Measurements from ENCODE around the gene MRPS22.

MRPS22 gene

GRCh38 chr3:139307072-139307491 is 36.7 kb upstream of the MRPS22 start:
- H3K27me3 Mint-ChIP-seq, result no peaks in the 10 kb centered on the region
- no peak overlapping the region for H3K4me3 Mint-ChIP-seq
- intact Hi-C loops (cut with micrococcal nuclease), result no loop called here
- no peaks in the 10 kb centered on the region for H3K36me3 Mint-ChIP-seq (ENCODE audit: low read depth)
- no peak overlapping the region for H3K27ac Mint-ChIP-seq
- H3K9me3 Mint-ChIP-seq, result no peaks in the 10 kb centered on the region
- H3K4me1 Mint-ChIP-seq (ENCODE audit: low read depth), result peaks cover 7% of the 10 kb centered on the region

DNA sequence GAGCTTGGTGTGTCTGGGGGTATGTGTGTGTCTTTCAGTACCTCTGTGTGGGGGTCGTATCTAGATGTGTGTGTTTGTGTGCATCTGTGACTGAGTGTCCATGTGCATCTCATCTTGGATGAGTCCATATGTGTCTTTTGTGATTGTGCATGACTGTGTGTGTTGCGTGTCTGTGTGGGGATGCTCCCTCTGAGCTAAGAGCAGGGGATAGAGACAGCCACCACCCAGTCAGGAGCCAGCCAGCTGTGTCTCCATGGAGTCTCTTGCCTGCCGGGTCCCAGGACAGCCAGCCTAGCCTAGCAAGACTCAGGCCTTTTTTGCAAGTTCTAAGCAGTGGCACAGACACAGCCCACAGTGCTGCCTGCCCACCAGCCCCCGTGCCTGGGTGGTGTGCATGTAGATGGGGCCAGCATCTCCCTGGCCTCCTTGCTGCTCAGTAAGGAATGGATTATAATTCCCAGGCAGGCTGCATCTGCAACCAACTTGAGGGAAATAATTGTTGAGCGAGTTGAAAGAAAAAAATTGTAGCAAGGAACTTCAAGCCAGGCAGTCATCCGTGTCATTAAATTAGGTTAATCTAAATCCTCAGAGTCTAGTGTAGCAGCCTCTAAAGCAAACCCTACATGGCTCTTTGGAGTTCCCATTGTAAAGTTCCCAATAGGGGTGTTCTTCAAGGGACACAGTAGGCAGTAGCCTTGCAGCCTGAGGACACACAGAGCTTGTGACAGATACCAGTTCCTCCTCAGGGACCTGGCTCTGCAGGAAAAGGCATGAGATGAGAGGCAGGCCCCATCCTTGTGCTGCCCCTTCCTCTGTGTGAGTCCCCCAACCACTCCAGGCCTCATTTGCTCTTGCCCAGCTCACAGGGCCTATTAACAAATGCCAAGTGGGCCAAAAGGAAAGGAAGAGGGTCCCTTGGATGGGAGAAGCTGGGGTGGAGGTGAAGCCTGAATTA is 35.9 kb upstream of the MRPS22 start:
- intact Hi-C loops (cut with micrococcal nuclease), result no loop called here
- no peaks in the 10 kb centered on the region for H3K27me3 Mint-ChIP-seq
- peaks cover 7% of the 10 kb centered on the region for H3K4me1 Mint-ChIP-seq (ENCODE audit: low read depth)
- H3K27ac Mint-ChIP-seq, result no peak overlapping the region
- H3K9me3 Mint-ChIP-seq, result no peaks in the 10 kb centered on the region
- no peaks in the 10 kb centered on the region for H3K36me3 Mint-ChIP-seq (ENCODE audit: low read depth)
- H3K4me3 Mint-ChIP-seq, result no peak overlapping the region

DNA sequence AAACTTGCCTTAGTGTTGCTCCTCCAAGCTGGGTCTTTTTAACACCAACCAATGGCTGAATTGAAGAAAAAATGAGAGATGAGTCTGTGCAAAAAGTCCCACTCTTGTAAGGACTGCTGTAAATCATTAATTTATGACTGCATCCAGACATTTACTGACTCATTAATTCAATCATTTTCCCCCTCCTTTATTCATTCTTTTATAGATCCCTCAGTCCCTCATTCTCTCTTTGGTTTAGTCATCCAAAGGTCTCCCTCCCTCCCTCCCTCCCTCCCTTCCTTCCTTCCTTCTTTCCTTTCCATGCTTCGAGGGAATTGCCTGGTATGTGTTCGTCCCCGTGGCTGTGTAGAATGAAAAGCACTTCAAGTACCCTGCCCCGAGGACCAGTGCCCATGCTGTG is 35.3 kb upstream of the MRPS22 start:
- Mint-ChIP-seq H3K9me3 (no peaks in the 10 kb centered on the region), H3K4me3 (no peak overlapping the region), H3K27me3 (no peaks in the 10 kb centered on the region), H3K4me1 (ENCODE audit: low read depth) (peaks cover 7% of the 10 kb centered on the region), H3K36me3 (ENCODE audit: low read depth) (no peaks in the 10 kb centered on the region), H3K27ac (no peak overlapping the region)
- intact Hi-C loops (cut with micrococcal nuclease), result no loop called here

DNA sequence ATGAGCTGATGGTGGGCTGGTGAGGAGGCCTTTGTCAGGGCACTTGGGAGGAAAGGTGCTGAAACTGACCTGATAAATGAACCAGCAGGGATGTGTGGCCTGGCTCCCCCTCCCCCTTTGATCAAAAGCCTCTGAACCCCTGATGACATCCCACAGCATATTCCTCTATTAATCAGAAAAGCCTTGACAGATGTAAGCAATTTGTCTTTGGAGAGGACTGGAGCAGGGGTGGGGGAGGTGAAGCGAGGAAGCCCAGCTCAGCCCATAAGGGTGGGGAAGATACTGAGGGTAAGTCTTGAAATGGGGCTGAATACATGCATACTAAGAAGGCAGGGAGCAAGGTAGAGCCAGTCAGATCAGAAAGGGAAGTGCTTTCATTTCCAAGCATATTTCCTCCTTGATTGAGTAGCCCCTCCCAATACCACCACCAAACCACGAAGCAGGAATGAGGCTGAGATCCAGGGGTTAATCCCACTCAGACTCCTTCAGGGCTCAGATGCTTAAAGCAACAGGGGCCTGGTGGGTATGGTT is 34.7 kb upstream of the MRPS22 start:
- Mint-ChIP-seq H3K4me1 (ENCODE audit: low read depth) (peaks cover 7% of the 10 kb centered on the region), H3K27ac (no peak overlapping the region), H3K27me3 (peaks cover 3% of the 10 kb centered on the region), H3K4me3 (no peak overlapping the region), H3K9me3 (no peaks in the 10 kb centered on the region), H3K36me3 (ENCODE audit: low read depth) (no peaks in the 10 kb centered on the region)
- intact Hi-C loops (cut with micrococcal nuclease), result no loop called here

GRCh38 chr3:139309880-139310279 is 33.9 kb upstream of the MRPS22 start:
- Mint-ChIP-seq H3K36me3 (ENCODE audit: low read depth) (no peaks in the 10 kb centered on the region), H3K4me3 (no peak overlapping the region), H3K9me3 (no peaks in the 10 kb centered on the region), H3K27ac (no peak overlapping the region), H3K27me3 (peaks cover 3% of the 10 kb centered on the region), H3K4me1 (ENCODE audit: low read depth) (peaks cover 7% of the 10 kb centered on the region)
- intact Hi-C loops (cut with micrococcal nuclease), result no loop called here

GRCh38 chr3:139310474-139310933 is 33.3 kb upstream of the MRPS22 start:
- intact Hi-C loops (cut with micrococcal nuclease), result no loop called here
- H3K27me3 Mint-ChIP-seq, result peaks cover 3% of the 10 kb centered on the region
- no peaks in the 10 kb centered on the region for H3K36me3 Mint-ChIP-seq (ENCODE audit: low read depth)
- H3K9me3 Mint-ChIP-seq, result no peaks in the 10 kb centered on the region
- no peak overlapping the region for H3K4me3 Mint-ChIP-seq
- no peak overlapping the region for H3K27ac Mint-ChIP-seq
- H3K4me1 Mint-ChIP-seq (ENCODE audit: low read depth), result peaks cover 7% of the 10 kb centered on the region

DNA sequence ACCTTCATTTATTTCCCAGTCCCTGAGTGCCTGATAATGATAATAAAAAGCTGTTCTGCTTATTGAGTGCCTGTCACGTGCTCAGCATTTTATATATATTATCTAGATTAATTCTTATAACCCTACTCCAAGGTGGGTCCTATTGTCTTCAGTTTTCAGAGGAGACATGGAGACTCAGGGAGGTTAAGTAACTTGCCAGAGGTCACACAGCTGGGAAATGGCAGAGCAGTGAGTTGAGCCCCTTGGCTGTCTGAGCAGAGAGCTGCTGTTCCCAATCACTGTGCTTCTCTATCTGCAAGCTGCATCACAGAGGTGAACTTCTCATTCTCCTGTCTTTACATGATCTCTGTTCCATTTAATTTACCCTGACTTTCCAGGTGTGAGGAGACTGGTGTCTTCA is 32.3 kb upstream of the MRPS22 start:
- H3K27me3 Mint-ChIP-seq, result peaks cover 5% of the 10 kb centered on the region
- no peak overlapping the region for H3K4me3 Mint-ChIP-seq
- H3K9me3 Mint-ChIP-seq, result no peaks in the 10 kb centered on the region
- no peaks in the 10 kb centered on the region for H3K36me3 Mint-ChIP-seq (ENCODE audit: low read depth)
- H3K4me1 Mint-ChIP-seq (ENCODE audit: low read depth), result peaks cover 7% of the 10 kb centered on the region
- intact Hi-C loops (cut with micrococcal nuclease), result no loop called here
- no peak overlapping the region for H3K27ac Mint-ChIP-seq

- no peak overlapping the region for H3K27ac Mint-ChIP-seq
These were observed 31.4 kb upstream of the MRPS22 start for GRCh38 chr3:139312416-139312815.

GRCh38 chr3:139312959-139313358 is 30.9 kb upstream of the MRPS22 start:
- H3K4me1 Mint-ChIP-seq (ENCODE audit: low read depth), result peaks cover 7% of the 10 kb centered on the region
- no peak overlapping the region for H3K27ac Mint-ChIP-seq
- no peaks in the 10 kb centered on the region for H3K36me3 Mint-ChIP-seq (ENCODE audit: low read depth)
- intact Hi-C loops (cut with micrococcal nuclease), result no loop called here
- peaks cover 5% of the 10 kb centered on the region for H3K27me3 Mint-ChIP-seq
- no peak overlapping the region for H3K4me3 Mint-ChIP-seq
- H3K9me3 Mint-ChIP-seq, result no peaks in the 10 kb centered on the region

More at GRCh38 chr3:139312416-139312815, 31.4 kb upstream of the MRPS22 start:
- Mint-ChIP-seq H3K4me1 (ENCODE audit: low read depth) (peaks cover 7% of the 10 kb centered on the region), H3K36me3 (ENCODE audit: low read depth) (no peaks in the 10 kb centered on the region), H3K9me3 (no peaks in the 10 kb centered on the region), H3K27me3 (peaks cover 5% of the 10 kb centered on the region), H3K4me3 (no peak overlapping the region)
- intact Hi-C loops (cut with micrococcal nuclease), result no loop called here

GRCh38 chr3:139313921-139314320 is 29.9 kb upstream of the MRPS22 start:
- no peak overlapping the region for H3K4me3 Mint-ChIP-seq
- H3K4me1 Mint-ChIP-seq (ENCODE audit: low read depth), result peaks cover 4% of the 10 kb centered on the region
- intact Hi-C loops (cut with micrococcal nuclease), result no loop called here
- no peak overlapping the region for H3K27ac Mint-ChIP-seq
- no peaks in the 10 kb centered on the region for H3K9me3 Mint-ChIP-seq
- H3K27me3 Mint-ChIP-seq, result peaks cover 7% of the 10 kb centered on the region
- H3K36me3 Mint-ChIP-seq (ENCODE audit: low read depth), result no peaks in the 10 kb centered on the region

DNA sequence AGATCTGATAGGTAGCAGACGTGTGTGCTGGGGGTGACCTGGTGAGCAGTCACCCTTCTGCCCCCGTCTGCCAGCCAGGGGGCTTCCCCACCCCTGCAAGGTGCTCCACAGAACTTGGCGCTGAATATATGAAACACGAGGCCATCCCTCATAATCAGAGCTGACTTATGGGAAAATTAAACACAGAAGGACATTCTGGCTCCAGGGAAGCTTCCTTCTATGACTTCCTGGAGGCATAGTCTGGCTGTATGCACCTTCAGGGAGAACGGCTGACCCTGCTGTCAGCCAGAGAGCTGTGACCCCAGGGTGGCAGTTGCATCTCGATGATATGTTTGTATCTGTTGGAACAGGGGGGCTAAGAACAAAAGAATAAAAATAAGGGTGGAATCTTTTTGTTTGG is 26.6 kb upstream of the MRPS22 start:
- Mint-ChIP-seq H3K27ac (no peak overlapping the region), H3K4me1 (ENCODE audit: low read depth) (no peaks in the 10 kb centered on the region), H3K27me3 (peaks cover 11% of the 10 kb centered on the region), H3K9me3 (no peaks in the 10 kb centered on the region), H3K36me3 (ENCODE audit: low read depth) (no peaks in the 10 kb centered on the region), H3K4me3 (no peak overlapping the region)
- intact Hi-C loops (cut with micrococcal nuclease), result no loop called here

DNA sequence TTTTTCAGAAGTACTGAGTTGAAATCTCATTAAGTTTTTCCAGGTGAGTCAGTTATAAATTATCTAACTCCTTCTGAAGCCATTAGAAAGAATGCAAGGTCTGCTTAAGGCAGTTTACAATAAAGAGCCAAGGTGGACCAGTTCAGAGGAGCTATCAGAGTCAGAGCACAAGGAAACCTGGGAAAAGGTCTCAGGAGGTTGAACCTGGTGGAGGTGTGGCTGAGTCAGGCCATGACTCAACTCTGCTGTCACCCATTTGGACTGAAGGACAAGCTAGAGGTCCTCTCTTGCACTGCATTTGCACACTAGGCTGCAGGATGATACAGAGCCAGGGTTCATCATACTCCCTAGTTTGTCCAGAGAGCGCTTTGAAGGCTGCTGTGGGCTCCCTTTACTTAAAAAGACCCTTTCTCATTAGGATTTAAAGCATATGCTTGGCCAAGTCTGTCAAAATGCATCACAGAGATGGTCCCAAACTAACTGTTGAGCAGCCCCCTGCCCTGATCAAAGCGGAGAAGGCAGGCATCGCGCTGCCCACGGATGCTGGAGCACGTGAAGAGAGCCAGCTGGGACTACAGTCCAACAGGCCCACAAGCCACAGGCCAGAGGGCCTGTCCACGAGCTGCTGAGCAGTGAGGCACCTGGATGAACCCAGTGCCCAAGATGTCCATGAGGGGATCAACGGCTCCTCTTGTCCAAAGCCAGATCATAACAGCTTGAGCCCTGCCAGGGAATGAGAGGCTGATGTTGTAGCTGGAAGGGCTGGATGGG is 26.0 kb upstream of the MRPS22 start:
- Mint-ChIP-seq H3K4me3 (no peak overlapping the region), H3K36me3 (ENCODE audit: low read depth) (no peaks in the 10 kb centered on the region), H3K9me3 (no peaks in the 10 kb centered on the region)

DNA sequence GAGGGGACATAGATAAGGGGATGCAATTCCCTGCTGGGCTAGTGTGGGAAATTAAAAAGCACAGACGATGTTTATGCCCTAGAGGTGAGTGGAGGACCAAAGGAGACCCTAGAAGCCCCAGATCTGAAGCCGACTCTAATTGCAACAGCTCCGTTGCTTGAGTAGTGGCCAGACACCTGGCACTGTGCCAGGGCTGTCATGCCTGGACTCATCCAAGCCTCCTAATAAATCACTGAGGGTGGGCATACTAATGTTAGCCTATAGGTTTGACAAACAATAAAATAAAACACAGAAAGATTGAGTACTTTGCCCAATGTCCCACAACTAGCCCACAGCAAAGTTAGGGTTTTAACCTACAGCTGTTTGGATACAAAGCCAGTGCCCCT is 25.4 kb upstream of the MRPS22 start:
- Mint-ChIP-seq H3K27ac (no peak overlapping the region), H3K27me3 (peaks cover 11% of the 10 kb centered on the region), H3K36me3 (ENCODE audit: low read depth) (no peaks in the 10 kb centered on the region), H3K4me1 (ENCODE audit: low read depth) (no peaks in the 10 kb centered on the region), H3K9me3 (no peaks in the 10 kb centered on the region), H3K4me3 (no peak overlapping the region)
- intact Hi-C loops (cut with micrococcal nuclease), result no loop called here

More for the DNA sequence above, 26.0 kb upstream of the MRPS22 start:
- Mint-ChIP-seq H3K4me1 (ENCODE audit: low read depth) (no peaks in the 10 kb centered on the region), H3K27ac (no peak overlapping the region), H3K27me3 (peaks cover 11% of the 10 kb centered on the region)
- intact Hi-C loops (cut with micrococcal nuclease), result no loop called here

GRCh38 chr3:139318826-139319225 is 25.0 kb upstream of the MRPS22 start:
- no peak overlapping the region for H3K27ac Mint-ChIP-seq
- H3K9me3 Mint-ChIP-seq, result no peaks in the 10 kb centered on the region
- H3K36me3 Mint-ChIP-seq (ENCODE audit: low read depth), result no peaks in the 10 kb centered on the region
- H3K4me1 Mint-ChIP-seq (ENCODE audit: low read depth), result no peaks in the 10 kb centered on the region
- intact Hi-C loops (cut with micrococcal nuclease), result no loop called here
- no peak overlapping the region for H3K4me3 Mint-ChIP-seq
- H3K27me3 Mint-ChIP-seq, result peaks cover 10% of the 10 kb centered on the region

All from dendritic cell treated with granulocyte-macrophage colony-stimulating factor and Interleukin-4, amounts not matched to agents 40 ng/mL and 50 ng/mL, for 4 days (primary cell).